Measurements from ENCODE around the gene WDR90. TPM values are rescaled to one million over a fixed set of nuclear protein-coding genes. Genes with fewer than 3 reads are reported as not detected.

WDR90 gene
- total RNA-seq, 1 experiment from 2014 or later = 147 TPM

DNA sequence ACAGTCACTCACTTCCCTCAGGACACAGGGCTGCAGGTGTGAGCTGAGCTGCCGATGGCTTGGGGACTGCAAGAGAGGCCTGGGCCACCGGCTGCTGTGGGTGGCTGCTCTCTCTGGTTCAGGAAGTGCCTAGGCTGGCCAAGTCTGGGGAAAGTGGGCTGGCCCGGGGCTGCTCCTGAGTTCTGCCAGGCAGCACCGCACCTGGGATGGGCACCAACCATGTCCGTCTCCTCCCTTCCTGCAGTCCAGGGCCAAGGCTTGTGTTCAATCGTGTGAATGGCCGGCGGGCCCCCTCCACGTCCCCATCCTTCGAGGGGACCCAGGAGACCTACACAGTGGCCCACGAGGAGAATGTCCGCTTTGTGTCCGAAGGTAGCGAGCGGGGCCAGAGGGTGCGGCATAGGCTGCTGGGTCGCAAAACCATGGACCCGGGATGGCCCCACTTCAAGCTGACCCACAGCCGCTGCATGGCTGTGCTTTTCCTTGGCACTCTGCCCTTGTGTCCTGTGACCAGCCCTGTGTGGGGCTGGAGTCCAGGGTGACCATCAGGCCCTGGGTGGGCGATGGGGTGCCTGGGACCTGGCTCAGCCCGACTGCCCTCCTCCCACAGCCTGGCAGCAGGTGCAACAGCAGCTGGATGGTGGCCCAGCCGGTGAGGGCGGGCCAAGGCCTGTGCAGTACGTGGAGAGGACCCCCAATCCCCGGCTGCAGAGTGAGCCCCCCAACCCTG, 1.8 kb upstream of the WDR90 start:
- no peak for TF ChIP-seq EZH2 (IDR thresholded peaks at IDR 0.05; ENCODE audit: borderline replicate concordance, low read depth, low read length, poor library complexity, severe bottlenecking)
- TF ChIP-seq, protein P1, sequence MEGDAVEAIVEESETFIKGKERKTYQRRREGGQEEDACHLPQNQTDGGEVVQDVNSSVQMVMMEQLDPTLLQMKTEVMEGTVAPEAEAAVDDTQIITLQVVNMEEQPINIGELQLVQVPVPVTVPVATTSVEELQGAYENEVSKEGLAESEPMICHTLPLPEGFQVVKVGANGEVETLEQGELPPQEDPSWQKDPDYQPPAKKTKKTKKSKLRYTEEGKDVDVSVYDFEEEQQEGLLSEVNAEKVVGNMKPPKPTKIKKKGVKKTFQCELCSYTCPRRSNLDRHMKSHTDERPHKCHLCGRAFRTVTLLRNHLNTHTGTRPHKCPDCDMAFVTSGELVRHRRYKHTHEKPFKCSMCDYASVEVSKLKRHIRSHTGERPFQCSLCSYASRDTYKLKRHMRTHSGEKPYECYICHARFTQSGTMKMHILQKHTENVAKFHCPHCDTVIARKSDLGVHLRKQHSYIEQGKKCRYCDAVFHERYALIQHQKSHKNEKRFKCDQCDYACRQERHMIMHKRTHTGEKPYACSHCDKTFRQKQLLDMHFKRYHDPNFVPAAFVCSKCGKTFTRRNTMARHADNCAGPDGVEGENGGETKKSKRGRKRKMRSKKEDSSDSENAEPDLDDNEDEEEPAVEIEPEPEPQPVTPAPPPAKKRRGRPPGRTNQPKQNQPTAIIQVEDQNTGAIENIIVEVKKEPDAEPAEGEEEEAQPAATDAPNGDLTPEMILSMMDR (conservative IDR thresholded peaks at IDR 0.05; ENCODE audit: low read depth, low read length) = no peak
- no TSS peak for BruUV-seq (replicated peaks)
- no peak overlapping the region for H3K4me3 ChIP-seq (ENCODE audit: low read depth, low read length, poor library complexity, severe bottlenecking)
- peaks cover 9% of the 10 kb centered on the region for H3K4me1 ChIP-seq (ENCODE audit: insufficient read depth, low read length, poor library complexity, severe bottlenecking)
- no peaks in the 10 kb centered on the region for H3K27me3 ChIP-seq (replicated peaks; ENCODE audit: insufficient read depth, low read depth, low read length, poor library complexity)
- intact Hi-C loops (cut with micrococcal nuclease; ENCODE audit: unreplicated experiment) = no loop called here
- POLR2A ChIA-PET (ENCODE audit: low non-redundant PET) = no interaction called here
- no peak for DNase-seq (ENCODE audit: low spot score)
- H3K9me3 ChIP-seq (ENCODE audit: low read depth, low read length, poor library complexity, severe bottlenecking) = no peaks in the 10 kb centered on the region
- CTCF ChIA-PET = interaction anchor here (0.7 to 1.0 kb wide), 2 partner anchors 9 to 18 kb away, joined by 3 to 5 read pairs; no protein-coding TSS in a partner anchor
- H3K36me3 ChIP-seq (ENCODE audit: insufficient read depth, low read length, poor library complexity, severe bottlenecking) = no peaks in the 10 kb centered on the region
- H3K27ac ChIP-seq (ENCODE audit: low read depth, low read length, poor library complexity, severe bottlenecking) = no peak overlapping the region

DNA sequence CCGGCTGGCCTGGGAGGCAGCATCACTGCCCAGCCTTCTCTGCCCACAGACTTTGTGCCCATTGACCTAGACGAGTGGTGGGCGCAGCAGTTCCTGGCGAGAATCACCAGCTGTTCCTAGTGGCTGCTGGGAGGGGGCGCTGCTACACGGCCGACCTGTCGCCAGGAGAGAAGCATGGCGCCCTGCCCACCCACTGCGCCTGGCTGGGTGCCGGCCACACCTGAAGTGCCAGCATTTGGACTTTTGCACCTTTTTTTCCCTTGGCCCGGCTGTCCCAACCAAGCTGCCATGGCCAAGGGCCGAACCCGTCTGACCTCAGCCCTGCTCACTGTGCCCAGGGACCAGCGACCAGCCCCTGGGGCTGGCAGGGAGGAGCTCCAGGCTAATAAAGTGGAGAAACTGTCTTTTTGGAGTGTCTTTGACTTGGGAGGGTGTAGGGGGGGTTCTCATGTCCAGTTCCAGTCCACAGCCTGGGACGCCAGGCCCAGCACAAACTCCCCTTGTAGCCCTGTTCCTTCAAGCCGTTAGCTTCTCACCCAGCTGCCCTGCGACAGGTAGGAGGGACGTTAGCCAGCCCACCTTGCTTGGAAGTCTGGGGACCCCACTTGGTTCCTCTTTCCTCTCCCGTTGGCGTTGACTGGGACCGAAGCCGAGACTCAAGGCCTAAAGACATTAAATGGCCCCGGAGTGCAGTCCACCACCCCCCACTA, 939 bp upstream of the WDR90 start:
- TF ChIP-seq, protein P1 (conservative IDR thresholded peaks at IDR 0.05; ENCODE audit: low read depth, low read length) = peak; percentile 72
- TF ChIP-seq EZH2 (IDR thresholded peaks at IDR 0.05; ENCODE audit: borderline replicate concordance, low read depth, low read length, poor library complexity, severe bottlenecking) = no peak
- H3K4me3 ChIP-seq (ENCODE audit: low read depth, low read length, poor library complexity, severe bottlenecking) = peak overlapping the region; percentile 86
- no peaks in the 10 kb centered on the region for H3K27me3 ChIP-seq (replicated peaks; ENCODE audit: insufficient read depth, low read depth, low read length, poor library complexity)
- no peaks in the 10 kb centered on the region for H3K4me1 ChIP-seq (ENCODE audit: insufficient read depth, low read length, poor library complexity, severe bottlenecking)
- peak overlapping the region; percentile 94 for H3K27ac ChIP-seq (ENCODE audit: low read depth, low read length, poor library complexity, severe bottlenecking)
- CTCF ChIA-PET = interaction anchor here (0.7 to 1.0 kb wide), 2 partner anchors 10 to 17 kb away, joined by 3 to 5 read pairs; no protein-coding TSS in a partner anchor
- peak; percentile 55 for DNase-seq (ENCODE audit: low spot score)
- POLR2A ChIA-PET (ENCODE audit: low non-redundant PET) = no interaction called here
- no peaks in the 10 kb centered on the region for H3K9me3 ChIP-seq (ENCODE audit: low read depth, low read length, poor library complexity, severe bottlenecking)
- intact Hi-C loops (cut with micrococcal nuclease; ENCODE audit: unreplicated experiment) = no loop called here
- BruUV-seq (replicated peaks) = no TSS peak
- no peaks in the 10 kb centered on the region for H3K36me3 ChIP-seq (ENCODE audit: insufficient read depth, low read length, poor library complexity, severe bottlenecking)

DNA sequence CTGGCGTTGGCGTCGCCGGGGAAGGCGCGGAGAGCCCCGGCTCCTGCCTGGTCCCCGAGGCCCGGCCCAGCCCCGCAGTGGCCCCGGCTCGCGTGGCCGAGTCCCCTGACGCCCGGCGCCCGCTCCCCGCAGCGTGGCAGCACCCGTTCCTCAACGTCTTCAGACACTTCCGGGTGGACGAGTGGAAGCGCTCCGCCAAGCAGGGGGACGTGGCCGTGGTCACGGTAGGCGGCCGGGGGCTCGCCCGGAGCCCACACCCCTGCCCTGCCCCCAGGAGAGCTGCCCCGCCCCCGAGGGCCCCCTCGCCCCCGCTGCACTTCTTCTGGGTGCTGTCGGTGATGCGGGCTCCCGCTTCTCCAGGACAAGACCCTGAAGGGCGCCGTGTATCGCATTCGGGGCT, 466 bp downstream of the WDR90 start:
- Histone ChIP-seq H3K4me3 (ENCODE audit: low read depth, low read length, poor library complexity, severe bottlenecking) (peak overlapping the region; percentile 86), H3K9me3 (ENCODE audit: low read depth, low read length, poor library complexity, severe bottlenecking) (no peaks in the 10 kb centered on the region), H3K27ac (ENCODE audit: low read depth, low read length, poor library complexity, severe bottlenecking) (peak overlapping the region; percentile 94), H3K27me3 (replicated peaks; ENCODE audit: insufficient read depth, low read depth, low read length, poor library complexity) (no peaks in the 10 kb centered on the region), H3K36me3 (ENCODE audit: insufficient read depth, low read length, poor library complexity, severe bottlenecking) (no peaks in the 10 kb centered on the region), H3K4me1 (ENCODE audit: insufficient read depth, low read length, poor library complexity, severe bottlenecking) (no peaks in the 10 kb centered on the region)
- ChIA-PET POLR2A (ENCODE audit: low non-redundant PET) (no interaction called here), CTCF (no interaction called here)
- no TSS peak for BruUV-seq (replicated peaks)
- DNase-seq (ENCODE audit: low spot score) = no peak
- no peak for TF ChIP-seq EZH2 (IDR thresholded peaks at IDR 0.05; ENCODE audit: borderline replicate concordance, low read depth, low read length, poor library complexity, severe bottlenecking)
- intact Hi-C loops (cut with micrococcal nuclease; ENCODE audit: unreplicated experiment) = no loop called here
